Breast epithelium (tissue), 4 donors: ENCODE measurements around the gene TSSK2. TPM values are rescaled to one million over a fixed set of nuclear protein-coding genes. Genes with fewer than 3 reads are reported as not detected.

Experiments used
- DNase-seq, 2 donors: peaks; one replicate each; pipeline ENCODE4 v3.0.0-alpha.2; 2019; ENCODE audit warnings: low spot score in 2 of 2
- H3K27ac ChIP-seq, 2 donors: fragments of 200-600 bp; sonication (generic) in 1 of 2; one replicate each; pipeline ENCODE4 v1.5.1; 2016 to 2019; ENCODE audit warnings: mild to moderate bottlenecking in 1 of 2
- H3K27me3 ChIP-seq, 2 donors: fragments of 200-600 bp; sonication (generic) in 1 of 2; one replicate each; pipeline versions ENCODE4 v1.5.1 to v1.6.0; 2017 to 2019; ENCODE audit warnings: control low read depth in 1 of 2, mild to moderate bottlenecking in 1 of 2
- H3K36me3 ChIP-seq: fragments of 200-600 bp; one replicate; pipeline ENCODE4 v1.5.1; 2019
- H3K4me1 ChIP-seq, 2 donors: fragments of 200-600 bp; sonication (generic); one replicate each; pipeline ENCODE4 v1.5.1; 2016 to 2019; ENCODE audit warnings: control low read depth in 1 of 2
- H3K4me3 ChIP-seq, 3 donors: fragments of 200-600 bp; sonication (generic); 1 replicate in 2 of 3; 2 replicates in 1 of 3; pipeline ENCODE4 v1.5.1; 2016 to 2019; ENCODE audit warnings: mild to moderate bottlenecking in 3 of 3, moderate library complexity in 2 of 3
- H3K9me3 ChIP-seq, 2 donors: fragments of 200-600 bp; sonication (generic) in 1 of 2; one replicate each; pipeline ENCODE4 v1.5.1; 2016 to 2019; ENCODE audit warnings: control low read depth in 1 of 2
- CTCF ChIP-seq, 3 donors: fragments of 450-650 bp; IDR thresholded peaks; one replicate each; pipeline ENCODE4 v1.5.1; 2016 to 2017; ENCODE audit warnings: antibody characterized with exemption in 3 of 3, mild to moderate bottlenecking in 3 of 3, moderate library complexity in 3 of 3
- POLR2A ChIP-seq: fragments of 450-650 bp; IDR thresholded peaks from one replicate; pipeline ENCODE4 v1.6.1; 2016; ENCODE audit warnings: antibody characterized with exemption, mild to moderate bottlenecking, moderate library complexity
- POLR2AphosphoS5 ChIP-seq, 3 donors: sonication (generic); formaldehyde crosslinking; IDR thresholded peaks; one replicate each; pipeline ENCODE4 v1.6.1; 2017; ENCODE audit warnings: antibody characterized with exemption in 3 of 3
- intact Hi-C: fragments of 100-400 bp; cut with DNase I; formaldehyde crosslinking; loops from one replicate; pipeline ENCODE4 v1.15.1; 2023; ENCODE audit warnings: low total_unique reads
- total RNA-seq, 3 donors: library from RNA; depleted of rRNA; stranded (reverse); fragments of >200 nt; gene quantifications; one replicate each; pipeline ENCODE4 v1.1.0, GENCODE V29; 2016

TSSK2 gene
- total RNA-seq, 3 donors from 2014 or later: not detected

- no peaks in the 10 kb centered on the region for H3K9me3 ChIP-seq
- no peak overlapping the region for H3K4me3 ChIP-seq
- H3K36me3 ChIP-seq: no peaks in the 10 kb centered on the region
- H3K27ac ChIP-seq: no peak overlapping the region
- no peak for DNase-seq
- TF ChIP-seq CTCF (IDR thresholded peaks at IDR 0.05) (no peak), POLR2A (no peak), POLR2AphosphoS5 (IDR thresholded peaks at IDR 0.05) (no peak)
- no peaks in the 10 kb centered on the region for H3K4me1 ChIP-seq
- H3K27me3 ChIP-seq: no peaks in the 10 kb centered on the region
- intact Hi-C loops: loop anchor here (1.0 kb wide), 1 partner anchor 28 kb away; no protein-coding TSS in a partner anchor
These were observed 33.0 kb upstream of the TSSK2 start for GRCh38 chr22:19098157-19098556.

- Histone ChIP-seq H3K4me3 (no peak overlapping the region), H3K27me3 (no peaks in the 10 kb centered on the region), H3K36me3 (no peaks in the 10 kb centered on the region), H3K27ac (peak overlapping the region in 1 of 2 donors; percentile 9), H3K4me1 (peaks cover 5 to 8% of the 10 kb centered on the region in 2 donors), H3K9me3 (no peaks in the 10 kb centered on the region)
- intact Hi-C loops: no loop called here
- TF ChIP-seq POLR2AphosphoS5 (IDR thresholded peaks at IDR 0.05) (no peak), CTCF (IDR thresholded peaks at IDR 0.05) (no peak), POLR2A (no peak)
- DNase-seq: no peak
These were observed 27.0 kb upstream of the TSSK2 start for GRCh38 chr22:19103880-19104821.

GRCh38 chr22:19105456-19105855 is 25.7 kb upstream of the TSSK2 start:
- H3K9me3 ChIP-seq: no peaks in the 10 kb centered on the region
- DNase-seq: no peak
- H3K4me3 ChIP-seq: no peak overlapping the region
- H3K27me3 ChIP-seq: no peaks in the 10 kb centered on the region
- peak overlapping the region in 1 of 2 donors; percentile 2 for H3K27ac ChIP-seq
- intact Hi-C loops: no loop called here
- H3K4me1 ChIP-seq: peaks cover 8 to 18% of the 10 kb centered on the region in 2 donors
- no peaks in the 10 kb centered on the region for H3K36me3 ChIP-seq
- TF ChIP-seq CTCF (IDR thresholded peaks at IDR 0.05): no peak
- TF ChIP-seq POLR2AphosphoS5 (IDR thresholded peaks at IDR 0.05): no peak
- TF ChIP-seq POLR2A: no peak

GRCh38 chr22:19105867-19106802 is 25.0 kb upstream of the TSSK2 start:
- peaks cover 8 to 20% of the 10 kb centered on the region in 2 donors for H3K4me1 ChIP-seq
- H3K9me3 ChIP-seq: no peaks in the 10 kb centered on the region
- H3K36me3 ChIP-seq: no peaks in the 10 kb centered on the region
- no peaks in the 10 kb centered on the region for H3K27me3 ChIP-seq
- intact Hi-C loops: no loop called here
- H3K4me3 ChIP-seq: no peak overlapping the region
- no peak for DNase-seq
- TF ChIP-seq POLR2AphosphoS5 (IDR thresholded peaks at IDR 0.05): no peak
- TF ChIP-seq CTCF (IDR thresholded peaks at IDR 0.05): no peak
- no peak for TF ChIP-seq POLR2A
- H3K27ac ChIP-seq: peak overlapping the region in 1 of 2 donors; percentile 2
